IMR-90 (cell line): Measurements from ENCODE around the gene IGLL5. TPM values are rescaled to one million over a fixed set of nuclear protein-coding genes. Genes with fewer than 3 reads are reported as not detected.

Source experiments
- ATAC-seq: fragments of 200-7000 bp; cut with Tn5 transposase; 2 replicates; pipeline ENCODE4 v1.9.1; 2020; ENCODE audit warnings: low read depth, mild to moderate bottlenecking, moderate library complexity
- BruUV-seq: library from RNA; stranded (reverse); fragments of 400-500 nt; replicated peaks from 2 replicates; lab custom pipeline; 2021; lab: Mats Ljungman, UMichigan
- CTCF ChIA-PET: fragments of 300-600 bp; formaldehyde crosslinking; extraction: SDS; loops from one replicate; lab custom pipeline; 2021; ENCODE audit warnings: antibody characterized with exemption; lab: Yijun Ruan, JAX
- POLR2A ChIA-PET: fragments of 300-600 bp; sonication (Branson Sonifier 250); formaldehyde crosslinking; loops from one replicate; lab custom pipeline; 2022; ENCODE audit warnings: antibody characterized with exemption; ENCODE audit not compliant: unreplicated experiment; lab: Charles Lee
- DNase-seq: peaks from one replicate; pipeline ENCODE4 v3.0.0; 2013
- H2AFZ ChIP-seq: replicated peaks from 2 replicates; pipeline ENCODE3; 2013; ENCODE audit warnings: low read length, mild to moderate bottlenecking; ENCODE audit not compliant: poor library complexity
- H2AK5ac ChIP-seq: 2 replicates; pipeline ENCODE4 v1.6.1; 2013; ENCODE audit warnings: low read depth, low read length, inconsistent platforms
- H2AK9ac ChIP-seq: replicated peaks from 2 replicates; pipeline ENCODE3; 2013; ENCODE audit warnings: mild to moderate bottlenecking, low read depth, low read length, moderate library complexity; ENCODE audit not compliant: poor library complexity
- H2BK120ac ChIP-seq: 2 replicates; pipeline ENCODE4 v1.6.1; 2013; ENCODE audit warnings: low read depth, low read length, inconsistent platforms
- H2BK15ac ChIP-seq: 3 replicates; pipeline ENCODE4 v1.6.1; 2013; ENCODE audit warnings: low read depth, low read length, inconsistent platforms
- H2BK20ac ChIP-seq: 2 replicates; pipeline ENCODE4 v1.6.1; 2013; ENCODE audit warnings: low read depth, mild to moderate bottlenecking, inconsistent platforms, low read length, moderate library complexity
- H2BK5ac ChIP-seq: 2 replicates; pipeline ENCODE4 v1.6.1; 2013; ENCODE audit warnings: mild to moderate bottlenecking, low read depth, low read length, inconsistent platforms; ENCODE audit not compliant: poor library complexity, severe bottlenecking
- H3K14ac ChIP-seq: replicated peaks from 2 replicates; pipeline ENCODE4 v1.6.1; 2013; ENCODE audit warnings: low read depth, low read length, inconsistent platforms
- H3K18ac ChIP-seq: 2 replicates; pipeline ENCODE4 v1.6.1; 2013; ENCODE audit warnings: low read depth, low read length, control low read depth
- H3K23ac ChIP-seq: 2 replicates; pipeline ENCODE4 v1.6.1; 2013; ENCODE audit warnings: low read depth, low read length, inconsistent platforms
- H3K27ac ChIP-seq: 2 replicates; pipeline ENCODE4 v1.5.1; 2013; ENCODE audit warnings: mild to moderate bottlenecking, control low read depth, low read length; ENCODE audit not compliant: insufficient read depth
- H3K27me3 ChIP-seq: 2 replicates; pipeline ENCODE4 v1.6.1; 2013; ENCODE audit warnings: low read length; ENCODE audit not compliant: control insufficient read depth, insufficient read depth
- H3K36me3 ChIP-seq: 2 replicates; pipeline ENCODE4 v1.6.1; 2013; ENCODE audit warnings: low read length, mixed read lengths; ENCODE audit not compliant: control insufficient read depth, insufficient read depth
- H3K4ac ChIP-seq: 2 replicates; pipeline ENCODE4 v1.6.1; 2013; ENCODE audit warnings: low read depth, low read length, inconsistent platforms
- H3K4me1 ChIP-seq: 2 replicates; pipeline ENCODE4 v1.6.1; 2013; ENCODE audit warnings: low read length, mixed read lengths; ENCODE audit not compliant: control insufficient read depth, insufficient read depth
- H3K4me2 ChIP-seq: 2 replicates; pipeline ENCODE4 v1.6.1; 2013; ENCODE audit warnings: low read depth, mild to moderate bottlenecking, control low read depth, low read length, moderate library complexity
- H3K4me3 ChIP-seq: 2 replicates; pipeline ENCODE4 v1.5.1; 2013; ENCODE audit warnings: low read depth, mild to moderate bottlenecking, control low read depth, low read length, moderate library complexity; ENCODE audit not compliant: insufficient read depth
- H3K56ac ChIP-seq: 2 replicates; pipeline ENCODE4 v1.6.1; 2013; ENCODE audit warnings: low read length, inconsistent platforms; ENCODE audit not compliant: insufficient read depth; ENCODE audit errors: extremely low read depth
- H3K79me1 ChIP-seq, 2 experiments: 2 replicates each; pipeline ENCODE4 v1.6.1; 2013; ENCODE audit warnings: low read length in 2 of 2, inconsistent platforms in 1 of 2, low read depth in 1 of 2
- H3K9ac ChIP-seq: 2 replicates; pipeline ENCODE4 v1.6.1; 2013; ENCODE audit warnings: low read depth, low read length, control low read depth
- H3K9me1 ChIP-seq: 2 replicates; pipeline ENCODE4 v1.6.1; 2013; ENCODE audit warnings: low read length, inconsistent platforms; ENCODE audit not compliant: insufficient read depth
- H3K9me3 ChIP-seq: 2 replicates; pipeline ENCODE4 v1.6.1; 2013; ENCODE audit warnings: low read length; ENCODE audit not compliant: control insufficient read depth, insufficient read depth
- H4K20me1 ChIP-seq: 2 replicates; pipeline ENCODE4 v1.6.1; 2013; ENCODE audit warnings: low read length, inconsistent platforms; ENCODE audit not compliant: insufficient read depth
- H4K5ac ChIP-seq: 2 replicates; pipeline ENCODE4 v1.6.1; 2013; ENCODE audit warnings: mild to moderate bottlenecking, low read depth, low read length, control low read depth
- H4K8ac ChIP-seq, 2 experiments: 2 replicates each; pipeline ENCODE4 v1.6.1; 2013; ENCODE audit warnings: low read depth in 2 of 2, low read length in 2 of 2, control low read depth in 1 of 2, inconsistent platforms in 1 of 2
- H4K91ac ChIP-seq: 2 replicates; pipeline ENCODE4 v1.6.1; 2013; ENCODE audit warnings: low read depth, low read length, inconsistent platforms; ENCODE audit not compliant: insufficient read depth
- BHLHE40 ChIP-seq: fragments of 150-350 bp; IDR thresholded peaks from 2 replicates; pipeline ENCODE4 v1.6.1; 2016; ENCODE audit warnings: mild to moderate bottlenecking, low read depth, low read length
- CEBPB ChIP-seq: IDR thresholded peaks from 2 replicates; pipeline ENCODE4 v1.6.1; 2012; ENCODE audit warnings: low read depth, low read length, improper control_type of control experiment
- CHD1 ChIP-seq: IDR thresholded peaks from 2 replicates; pipeline ENCODE4 v1.6.1; 2012; ENCODE audit warnings: low read depth, low read length, improper control_type of control experiment
- CTCF ChIP-seq: conservative IDR thresholded peaks from 2 replicates; pipeline ENCODE4 v1.5.1; 2012; ENCODE audit warnings: mild to moderate bottlenecking, low read depth, low read length, improper control_type of control experiment
- ELK1 ChIP-seq: fragments of 150-350 bp; IDR thresholded peaks from 2 replicates; pipeline ENCODE4 v1.6.1; 2016; ENCODE audit warnings: low read depth, mild to moderate bottlenecking, low read length, moderate library complexity, borderline replicate concordance
- FOS ChIP-seq: fragments of 150-350 bp; IDR thresholded peaks from 2 replicates; pipeline ENCODE4 v1.6.1; 2016; ENCODE audit warnings: low read depth, low read length
- MAFK ChIP-seq: IDR thresholded peaks from 2 replicates; pipeline ENCODE4 v1.6.1; 2012; ENCODE audit warnings: low read depth, low read length, improper control_type of control experiment
- MAZ ChIP-seq: IDR thresholded peaks from 2 replicates; pipeline ENCODE4 v1.6.1; 2012; ENCODE audit warnings: low read depth, mild to moderate bottlenecking, low read length, improper control_type of control experiment, moderate library complexity, borderline replicate concordance
- MXI1 ChIP-seq: IDR thresholded peaks from 2 replicates; pipeline ENCODE4 v1.6.1; 2012; ENCODE audit warnings: low read depth, mild to moderate bottlenecking, low read length, moderate library complexity, borderline replicate concordance
- NFE2L2 ChIP-seq: fragments of 150-350 bp; IDR thresholded peaks from 2 replicates; pipeline ENCODE4 v1.6.1; 2016; ENCODE audit warnings: low read depth, mild to moderate bottlenecking, low read length
- POLR2A ChIP-seq: IDR thresholded peaks from 2 replicates; pipeline ENCODE4 v1.6.1; 2012; ENCODE audit warnings: mild to moderate bottlenecking, low read depth, low read length
- RAD21 ChIP-seq: IDR thresholded peaks from 2 replicates; pipeline ENCODE4 v1.6.1; 2012; ENCODE audit warnings: low read length, improper control_type of control experiment
- RCOR1 ChIP-seq: IDR thresholded peaks from 2 replicates; pipeline ENCODE4 v1.6.1; 2012; ENCODE audit warnings: mild to moderate bottlenecking, low read length, improper control_type of control experiment; ENCODE audit not compliant: insufficient replicate concordance
- RFX5 ChIP-seq: IDR thresholded peaks from 2 replicates; pipeline ENCODE4 v1.8.0; 2012; ENCODE audit warnings: low read depth, mild to moderate bottlenecking, low read length, moderate library complexity
- SMC3 ChIP-seq: fragments of 150-350 bp; IDR thresholded peaks from 2 replicates; pipeline ENCODE4 v1.6.1; 2016; ENCODE audit warnings: low read depth, mild to moderate bottlenecking, antibody characterized with exemption, low read length, moderate library complexity
- USF2 ChIP-seq: fragments of 150-350 bp; IDR thresholded peaks from 2 replicates; pipeline ENCODE4 v1.6.1; 2017; ENCODE audit warnings: mild to moderate bottlenecking, antibody characterized with exemption, low read length, low read depth
- WGBS, 2 experiments: methylation state at CpG; one replicate each; pipeline versions ENCODE4 v1.1.5 to v1.1.7; 2013; ENCODE audit warnings: missing lambda C conversion rate in 2 of 2; ENCODE audit not compliant: insufficient read length in 1 of 2; ENCODE audit errors: extremely low coverage in 2 of 2; 5-methylcytosine and 5-hydroxymethylcytosine counted together
- dilution Hi-C: fragments of 300-500 bp; cut with HindIII; formaldehyde crosslinking; loops from one replicate; pipeline ENCODE4 v1.14.3; 2018; ENCODE audit warnings: low sequenced_read_pairs; ENCODE audit not compliant: unreplicated experiment
- in situ Hi-C: fragments of 300-500 bp; cut with MboI; formaldehyde crosslinking; loops from 3 replicates; pipeline ENCODE4 v1.14.3; 2019; ENCODE audit warnings: low sequenced_read_pairs, inconsistent platforms, mixed read lengths
- intact Hi-C: fragments of 100-400 bp; cut with micrococcal nuclease; formaldehyde crosslinking; loops from 2 replicates; pipeline ENCODE4 v1.10.0; 2022
- polyA plus RNA-seq, 3 experiments: library from polyadenylated mRNA; depleted of rRNA; stranded (reverse); fragments of >200 nt; gene quantifications; 2 replicates each; pipeline ENCODE4 v1.2.3, GENCODE V29; 2012; ENCODE audit warnings: low replicate concordance in 1 of 3
- total RNA-seq: library from RNA; depleted of rRNA; stranded (reverse); fragments of >200 nt; gene quantifications from 2 replicates; pipeline ENCODE4 v1.2.3, GENCODE V29; 2012

IGLL5 gene
- total and polyA plus RNA-seq, 2 of the 4 experiments (the other 2 are of a cell fraction), result not detected

GRCh38 chr22:22928666-22929380, 41.2 kb downstream of the IGLL5 start:
- Histone ChIP-seq H2BK5ac (no peak overlapping the region), H2AK9ac (no peak overlapping the region), H3K23ac (no peak overlapping the region), H4K20me1 (no peaks in the 10 kb centered on the region), H4K8ac (no peak overlapping the region), H2BK20ac (no peak overlapping the region), H3K36me3 (no peaks in the 10 kb centered on the region), H3K4me2 (no peak overlapping the region), H3K9me3 (no peaks in the 10 kb centered on the region), H2BK120ac (no peak overlapping the region), H3K4me1 (no peaks in the 10 kb centered on the region), H4K5ac (no peak overlapping the region), H3K4ac (no peak overlapping the region), H3K14ac (no peak overlapping the region), H3K9me1 (no peaks in the 10 kb centered on the region), H3K18ac (no peak overlapping the region), H3K27me3 (no peaks in the 10 kb centered on the region), H2BK15ac (no peak overlapping the region), H3K9ac (no peak overlapping the region), H3K27ac (no peak overlapping the region), H2AFZ (peak overlapping the region; percentile 36), H2AK5ac (no peak overlapping the region), H4K91ac (no peak overlapping the region), H3K56ac (no peak overlapping the region), H3K79me1 (no peaks in the 10 kb centered on the region), H3K4me3 (no peak overlapping the region)
- 25% methylated on average over 4 of the region's 11 CpGs; no CpG with 5 or more reads in 1 of the 2 experiments for WGBS, 2 experiments
- ChIA-PET POLR2A (no interaction called here), CTCF (no interaction called here)
- TF ChIP-seq POLR2A, result no peak
- TF ChIP-seq MAFK, result no peak
- TF ChIP-seq FOS, result no peak
- TF ChIP-seq RFX5, result no peak
- TF ChIP-seq USF2, result no peak
- TF ChIP-seq BHLHE40, result no peak
- no peak for TF ChIP-seq RCOR1
- no peak for TF ChIP-seq CTCF
- no peak for TF ChIP-seq RAD21
- no peak for TF ChIP-seq ELK1
- TF ChIP-seq SMC3, result no peak
- no peak for TF ChIP-seq CEBPB
- TF ChIP-seq MXI1, result no peak
- TF ChIP-seq CHD1, result no peak
- no peak for TF ChIP-seq NFE2L2
- no peak for TF ChIP-seq MAZ
- in situ Hi-C loops (no loop called here), intact Hi-C loops (no loop called here), dilution Hi-C loops (no loop called here)
- DNase-seq (peak; percentile 16), ATAC-seq (peak; percentile 40)
- no TSS peak for BruUV-seq
